H1 (cell line): Measurements from ENCODE around the gene GLS2. TPM values are rescaled to one million over a fixed set of nuclear protein-coding genes. Genes with fewer than 3 reads are reported as not detected.
A peak's percentile ranks its signal among the peaks of the same experiment; 100 is the strongest.

Experiments
- ASH2L ChIP-seq: fragments of 200-600, 300-600 bp; sonication (generic); IDR thresholded peaks from one replicate; pipeline ENCODE4 v1.7.1; 2017; ENCODE audit warnings: low read length
- ATF2 ChIP-seq: IDR thresholded peaks from 2 replicates; pipeline ENCODE4 v1.6.1; 2012; ENCODE audit warnings: low read length, inconsistent platforms
- BCL11A ChIP-seq, 2 experiments: IDR thresholded peaks; one replicate each; pipeline ENCODE4 v1.6.1; 2011; ENCODE audit warnings: low read depth in 2 of 2, low read length in 2 of 2, mild to moderate bottlenecking in 2 of 2
- CTBP2 ChIP-seq: IDR thresholded peaks from 2 replicates; pipeline ENCODE4 v1.7.0; 2011; ENCODE audit warnings: borderline replicate concordance, mild to moderate bottlenecking, moderate library complexity, mixed read lengths, low read length; ENCODE audit not compliant: insufficient read depth, insufficient read length
- KDM4A ChIP-seq: IDR thresholded peaks from one replicate; pipeline ENCODE4 v1.7.1; 2012; ENCODE audit warnings: low read depth, mild to moderate bottlenecking, moderate library complexity, low read length, inconsistent platforms; ENCODE audit not compliant: severe bottlenecking
- PHF8 ChIP-seq: fragments of 200-600 bp; sonication (generic); conservative IDR thresholded peaks from 2 replicates; pipeline ENCODE4 v1.7.1; 2012; ENCODE audit warnings: low read depth, mild to moderate bottlenecking, inconsistent platforms, low read length, moderate library complexity
- POLR2A ChIP-seq, 2 experiments: IDR thresholded peaks; 1 replicate in 1 of 2; 2 replicates in 1 of 2; pipeline ENCODE4 v1.6.1; 2011; ENCODE audit warnings: low read depth in 2 of 2, low read length in 2 of 2, mild to moderate bottlenecking in 2 of 2; ENCODE audit errors: control extremely low read depth in 1 of 2
- RAD21 ChIP-seq, 2 experiments: IDR thresholded peaks in 1 of 2; conservative IDR thresholded peaks in 1 of 2; 2 replicates each; pipeline ENCODE4 v1.6.1; 2011; ENCODE audit warnings: low read depth in 2 of 2, low read length in 2 of 2, improper control_type of control experiment in 1 of 2, inconsistent platforms in 1 of 2, mild to moderate bottlenecking in 1 of 2, moderate library complexity in 1 of 2
- RNF2 ChIP-seq: fragments of 200-900, 300-1000 bp; sonication (generic); IDR thresholded peaks from 2 replicates; pipeline ENCODE4 v1.7.1; 2016; ENCODE audit warnings: borderline replicate concordance, low read depth, mild to moderate bottlenecking, antibody characterized with exemption, low read length; ENCODE audit not compliant: poor library complexity, severe bottlenecking; ENCODE audit errors: missing control alignments
- SIN3A ChIP-seq, 2 experiments: IDR thresholded peaks in 1 of 2; conservative IDR thresholded peaks in 1 of 2; 2 replicates each; pipeline ENCODE4 v1.6.1; 2011 to 2012; ENCODE audit warnings: low read length in 2 of 2, improper control_type of control experiment in 1 of 2, low read depth in 1 of 2, mild to moderate bottlenecking in 1 of 2
- SIX5 ChIP-seq: IDR thresholded peaks from 2 replicates; pipeline ENCODE4 v1.6.1; 2011; ENCODE audit warnings: mild to moderate bottlenecking, low read depth, low read length
- SP1 ChIP-seq: IDR thresholded peaks from 2 replicates; pipeline ENCODE4 v1.6.1; 2011; ENCODE audit warnings: low read depth, low read length
- SP2 ChIP-seq: IDR thresholded peaks from 2 replicates; pipeline ENCODE4 v1.6.1; 2012; ENCODE audit warnings: mild to moderate bottlenecking, low read length, inconsistent platforms
- ZNF274 ChIP-seq: IDR thresholded peaks from 2 replicates; pipeline ENCODE4 v1.7.0; 2012; ENCODE audit warnings: low read length, borderline replicate concordance; ENCODE audit errors: extremely low read depth
- polyA plus RNA-seq, 7 experiments: library from polyadenylated mRNA; depleted of rRNA in 3 of 7; stranded (reverse) in 5 of 7; unstranded in 2 of 7; fragments of >200 nt in 5 of 7; fragments of 200-250 nt in 2 of 7; gene quantifications; 1 replicate in 5 of 7; 2 replicates in 1 of 7; 4 replicates in 1 of 7; pipeline versions ENCODE4 v1.2.1 to v1.2.3, GENCODE V29; 2011 to 2013; ENCODE audit warnings: missing spikeins in 2 of 7, mixed read lengths in 2 of 7
- total RNA-seq: library from RNA; stranded (reverse); fragmentation: NEBNext Ultra II Directional; extraction: Animal tissue kit (Norgen Biotek cat#: 25700); gene quantifications from 2 replicates; pipeline ENCODE4 v1.2.1, GENCODE V29; 2021

The GLS2 gene
- total and polyA plus RNA-seq, 2 of the 8 experiments (the other 6 are each of a cell fraction or from before 2014, with no cell fraction given): 14.5 to 20.1 TPM

DNA sequence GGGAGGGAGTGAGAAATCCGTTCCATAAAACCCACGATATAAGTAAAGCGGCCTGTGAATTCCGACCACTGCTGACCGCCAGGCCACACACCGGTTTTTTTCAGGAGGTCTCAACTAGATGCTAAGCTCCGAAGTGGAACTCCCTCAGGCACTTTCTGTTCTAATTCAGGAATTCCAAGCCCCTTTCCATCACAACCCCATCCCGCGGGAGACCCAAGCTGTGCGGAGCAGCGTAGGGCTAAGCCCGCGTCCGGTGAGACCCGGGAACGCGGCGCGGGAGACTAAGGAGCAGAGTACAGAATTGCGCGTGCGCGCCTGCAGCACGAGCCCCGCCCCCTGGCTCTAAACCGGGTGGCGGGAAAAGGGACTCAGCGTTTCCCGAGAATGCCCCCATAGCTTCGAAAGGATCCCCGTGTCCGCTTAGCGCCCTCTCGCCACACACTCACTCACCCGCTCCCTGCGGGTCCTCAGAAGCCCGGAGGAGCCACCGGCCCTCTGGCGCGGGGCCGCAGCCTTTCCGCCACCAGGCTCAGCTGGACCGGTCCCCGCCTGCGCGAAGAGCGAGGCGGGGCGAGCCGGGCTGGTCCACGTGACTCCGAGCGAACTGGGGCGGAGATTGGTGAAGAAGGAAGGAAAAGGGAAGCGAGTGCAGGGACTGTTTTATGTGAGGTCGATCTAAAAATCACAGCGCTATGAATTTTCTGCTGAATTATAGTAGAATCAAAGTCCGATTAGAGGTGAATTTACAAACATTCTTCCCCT is 38.9 kb downstream of the GLS2 start, which contains the start of gene TIMELESS (continued):
- TF ChIP-seq RNF2: no peak
- TF ChIP-seq SIX5: no peak
- TF ChIP-seq CTBP2: no peak
- TF ChIP-seq POLR2A (IDR thresholded peaks at IDR 0.05; ENCODE audit: control extremely low read depth in 1 of 2, low read depth in 2 of 2, low read length in 2 of 2): peak; percentile 94 to 95
- TF ChIP-seq BCL11A (IDR thresholded peaks at IDR 0.05; ENCODE audit: low read depth in 2 of 2, low read length in 2 of 2): no peak
- peak; percentile 91 for TF ChIP-seq ASH2L
- TF ChIP-seq SP2: no peak
- peak; percentile 41 to 84; a peak in 2 of 4 replicates for TF ChIP-seq SIN3A (conservative IDR thresholded peaks at IDR 0.05 in 1 of 2, IDR thresholded peaks at IDR 0.05 in 1 of 2; ENCODE audit: low read depth in 1 of 2, low read length in 2 of 2)
- TF ChIP-seq ATF2: no peak; the same call in 1 of the 2 replicates
- peak in 1 of 2 experiments; percentile 0; a peak in 1 of 4 replicates for TF ChIP-seq RAD21 (IDR thresholded peaks at IDR 0.05 in 1 of 2, conservative IDR thresholded peaks at IDR 0.05 in 1 of 2; ENCODE audit: low read depth in 2 of 2, low read length in 2 of 2)
- peak; percentile 96 for TF ChIP-seq PHF8
- TF ChIP-seq SP1: no peak
- TF ChIP-seq ZNF274: no peak
- peak; percentile 31 for TF ChIP-seq KDM4A
- TF ChIP-seq, all 59 proteins: peak for 23
